NCI-H748 (cell line): Measurements from ENCODE around the gene ITGB6.
A peak's percentile ranks its signal among the peaks of the same experiment; 100 is the strongest.
"Not testable (repeated sequence)": the region's sequence is repeated elsewhere in the genome, so short reads cannot be mapped to it uniquely, and the experiment has no call there.

Experiments
- DNase-seq: peaks from one replicate; lab custom pipeline; 2025; ENCODE audit not compliant: unreplicated experiment; lab: John Stamatoyannopoulos, UW

The ITGB6 gene

GRCh38 chr2:160197587-160197986 lies 2.5 kb downstream of the ITGB6 start:
- no peak for DNase-seq

GRCh38 chr2:160194946-160195345 lies 5.1 kb downstream of the ITGB6 start:
- DNase-seq = no peak

GRCh38 chr2:160194351-160194750 lies 5.7 kb downstream of the ITGB6 start:
- DNase-seq = no peak

GRCh38 chr2:160181146-160181836 lies 18.8 kb downstream of the ITGB6 start:
- peak; percentile 66 for DNase-seq

- peak; percentile 45 for DNase-seq
Observed at GRCh38 chr2:160180690-160181089, 19.4 kb downstream of the ITGB6 start.

- DNase-seq = no peak
Observed at GRCh38 chr2:160180172-160180571, 19.9 kb downstream of the ITGB6 start.

GRCh38 chr2:160175169-160176134 lies 24.6 kb downstream of the ITGB6 start:
- no peak for DNase-seq

GRCh38 chr2:160174322-160174721 lies 25.8 kb downstream of the ITGB6 start:
- DNase-seq = no peak

- DNase-seq = no peak
Observed at GRCh38 chr2:160169988-160170387, 30.1 kb downstream of the ITGB6 start.

- DNase-seq = no peak
Observed at GRCh38 chr2:160169471-160169870, 30.6 kb downstream of the ITGB6 start.

- no peak for DNase-seq
Observed at GRCh38 chr2:160168878-160169277, 31.2 kb downstream of the ITGB6 start.

- DNase-seq = no peak
Observed at GRCh38 chr2:160167089-160167740, 32.9 kb downstream of the ITGB6 start.

GRCh38 chr2:160165996-160166395 lies 34.1 kb downstream of the ITGB6 start:
- no peak for DNase-seq

- no peak for DNase-seq
Observed at GRCh38 chr2:160165081-160165480, 35.0 kb downstream of the ITGB6 start.

- DNase-seq = no peak
Observed at GRCh38 chr2:160157861-160158829, 41.9 kb downstream of the ITGB6 start.

- DNase-seq = no peak
Observed at GRCh38 chr2:160156665-160157064, 43.4 kb downstream of the ITGB6 start.

GRCh38 chr2:160156100-160156499 lies 44.0 kb downstream of the ITGB6 start:
- DNase-seq = no peak

- not testable (repeated sequence) for DNase-seq
Observed at GRCh38 chr2:160148419-160148818, 51.7 kb downstream of the ITGB6 start.

- DNase-seq = no peak
Observed at GRCh38 chr2:160145471-160145870, 54.6 kb downstream of the ITGB6 start.

- DNase-seq = no peak
Observed at GRCh38 chr2:160144280-160144990, 55.6 kb downstream of the ITGB6 start.
